MM.1S (cell line): ENCODE data around the gene GAK.

Experiments
- DNase-seq: peaks from one replicate; pipeline ENCODE4 v3.0.0-alpha.2; 2015
- H2AFZ ChIP-seq: fragments of 300-600 bp; sonication (generic); 2 replicates; pipeline ENCODE4 v1.6.0; 2016; ENCODE audit warnings: antibody characterized with exemption, low read length
- H3F3A ChIP-seq: fragments of 300-600 bp; sonication (generic); 2 replicates; pipeline ENCODE4 v1.6.1; 2016; ENCODE audit warnings: mild to moderate bottlenecking, antibody characterized with exemption, low read length, moderate library complexity, mixed read lengths; ENCODE audit not compliant: insufficient read depth
- H3K27ac ChIP-seq: fragments of 300-600 bp; sonication (generic); 2 replicates; pipeline ENCODE4 v1.5.1; 2016; ENCODE audit warnings: mild to moderate bottlenecking, low read length
- H3K27me3 ChIP-seq: fragments of 300-600 bp; sonication (generic); replicated peaks from 2 replicates; pipeline ENCODE4 v1.6.0; 2016; ENCODE audit warnings: low read length; ENCODE audit not compliant: insufficient read depth
- H3K36me3 ChIP-seq: fragments of 300-600 bp; sonication (generic); replicated peaks from 2 replicates; pipeline ENCODE4 v1.6.1; 2016; ENCODE audit warnings: mild to moderate bottlenecking, low read length, mixed read lengths; ENCODE audit not compliant: insufficient read depth
- H3K4me1 ChIP-seq: fragments of 300-600 bp; sonication (generic); 2 replicates; pipeline ENCODE4 v1.6.1; 2016; ENCODE audit warnings: low read length, mixed read lengths
- H3K4me2 ChIP-seq: fragments of 300-600 bp; sonication (generic); 2 replicates; pipeline ENCODE4 v1.6.0; 2016; ENCODE audit warnings: low read depth, low read length
- H3K4me3 ChIP-seq: fragments of 300-600 bp; sonication (generic); 2 replicates; pipeline ENCODE4 v1.5.1; 2016; ENCODE audit warnings: low read length, mixed read lengths
- H3K79me2 ChIP-seq: fragments of 300-600 bp; sonication (generic); 2 replicates; pipeline ENCODE4 v1.6.1; 2016; ENCODE audit warnings: mixed run types, low read length, mixed read lengths
- H3K9ac ChIP-seq: fragments of 300-600 bp; sonication (generic); 2 replicates; pipeline ENCODE4 v1.6.1; 2016; ENCODE audit warnings: low read length, mixed read lengths
- H3K9me2 ChIP-seq: fragments of 300-600 bp; sonication (generic); replicated peaks from 2 replicates; pipeline ENCODE4 v1.6.1; 2016; ENCODE audit warnings: mild to moderate bottlenecking, low read length, mixed read lengths; ENCODE audit not compliant: insufficient read depth
- H3K9me3 ChIP-seq: fragments of 300-600 bp; sonication (generic); replicated peaks from 2 replicates; pipeline ENCODE4 v1.6.1; 2016; ENCODE audit warnings: mild to moderate bottlenecking, low read length, mixed read lengths; ENCODE audit not compliant: insufficient read depth
- H4K20me1 ChIP-seq: fragments of 300-600 bp; sonication (generic); 2 replicates; pipeline ENCODE4 v1.6.1; 2016; ENCODE audit warnings: mild to moderate bottlenecking, low read length, moderate library complexity, mixed read lengths; ENCODE audit not compliant: insufficient read depth
- CTCF ChIP-seq: fragments of 300-600 bp; sonication (generic); IDR thresholded peaks from 2 replicates; pipeline ENCODE4 v1.5.1; 2016; ENCODE audit warnings: antibody characterized with exemption, low read length, mixed read lengths
- EZH2 ChIP-seq: fragments of 300-600 bp; sonication (generic); optimal IDR thresholded peaks from 2 replicates; pipeline ENCODE3; 2017; ENCODE audit warnings: low read depth, mild to moderate bottlenecking, antibody characterized with exemption, low read length, mixed read lengths
- EZH2phosphoT487 ChIP-seq: fragments of 300-600 bp; sonication (generic); IDR thresholded peaks from 2 replicates; pipeline ENCODE4 v1.6.1; 2018; ENCODE audit warnings: antibody characterized with exemption, low read length

The GAK gene

GRCh38 chr4:948101-948935, 16.2 kb upstream of the GAK start:
- no peak overlapping the region for H3K4me3 ChIP-seq
- H3K27ac ChIP-seq, result no peak overlapping the region
- H3K9me2 ChIP-seq, result no peaks in the 10 kb centered on the region
- DNase-seq, result no peak
- H3K9ac ChIP-seq, result no peak overlapping the region
- no peaks in the 10 kb centered on the region for H4K20me1 ChIP-seq
- no peaks in the 10 kb centered on the region for H3K9me3 ChIP-seq
- no peak overlapping the region for H3K4me2 ChIP-seq
- TF ChIP-seq EZH2 (no peak), EZH2phosphoT487 (no peak), CTCF (no peak)
- H3K36me3 ChIP-seq, result no peaks in the 10 kb centered on the region
- H3F3A ChIP-seq, result no peaks in the 10 kb centered on the region
- no peaks in the 10 kb centered on the region for H3K4me1 ChIP-seq
- no peaks in the 10 kb centered on the region for H3K79me2 ChIP-seq
- H2AFZ ChIP-seq, result no peak overlapping the region
- no peaks in the 10 kb centered on the region for H3K27me3 ChIP-seq

GRCh38 chr4:947491-947971, 15.4 kb upstream of the GAK start:
- no peaks in the 10 kb centered on the region for H3F3A ChIP-seq
- no peak overlapping the region for H3K4me3 ChIP-seq
- H3K4me1 ChIP-seq, result no peaks in the 10 kb centered on the region
- H3K9me2 ChIP-seq, result no peaks in the 10 kb centered on the region
- H3K9me3 ChIP-seq, result no peaks in the 10 kb centered on the region
- no peaks in the 10 kb centered on the region for H4K20me1 ChIP-seq
- no peaks in the 10 kb centered on the region for H3K36me3 ChIP-seq
- no peak for DNase-seq
- H3K4me2 ChIP-seq, result no peak overlapping the region
- H3K79me2 ChIP-seq, result no peaks in the 10 kb centered on the region
- no peak overlapping the region for H3K27ac ChIP-seq
- no peak for TF ChIP-seq EZH2phosphoT487
- no peak for TF ChIP-seq EZH2
- no peak for TF ChIP-seq CTCF
- H3K9ac ChIP-seq, result no peak overlapping the region
- no peak overlapping the region for H2AFZ ChIP-seq
- no peaks in the 10 kb centered on the region for H3K27me3 ChIP-seq

GRCh38 chr4:946517-947471, 14.7 kb upstream of the GAK start:
- Histone ChIP-seq H3K9ac (no peak overlapping the region), H3K9me3 (no peaks in the 10 kb centered on the region), H3K4me2 (no peak overlapping the region), H3K27me3 (no peaks in the 10 kb centered on the region), H2AFZ (no peak overlapping the region), H3K27ac (no peak overlapping the region), H3K79me2 (no peaks in the 10 kb centered on the region), H4K20me1 (no peaks in the 10 kb centered on the region), H3K36me3 (no peaks in the 10 kb centered on the region), H3K9me2 (no peaks in the 10 kb centered on the region), H3K4me1 (no peaks in the 10 kb centered on the region), H3K4me3 (no peak overlapping the region), H3F3A (no peaks in the 10 kb centered on the region)
- no peak for DNase-seq
- TF ChIP-seq EZH2 (no peak), CTCF (no peak), EZH2phosphoT487 (no peak)
